GM12878 (cell line): Measurements from ENCODE around the gene GSE1. TPM values are rescaled to one million over a fixed set of nuclear protein-coding genes. Genes with fewer than 3 reads are reported as not detected.

Experiments used
- ATAC-seq: fragments of 200-7000 bp; cut with Tn5 transposase; 3 replicates; pipeline ENCODE4 v1.9.1; 2020; ENCODE audit warnings: mild to moderate bottlenecking, moderate library complexity
- BruUV-seq: library from RNA; stranded (reverse); fragments of 400-500 nt; replicated peaks from 2 replicates; lab custom pipeline; 2021; lab: Mats Ljungman, UMichigan
- CTCF ChIA-PET: fragments of 300-600 bp; sonication (Branson Sonifier 250); formaldehyde crosslinking; extraction: SDS; loops from one replicate; lab custom pipeline; 2021; ENCODE audit warnings: inconsistent platforms; lab: Yijun Ruan, JAX
- POLR2A ChIA-PET: fragments of 350-600 bp; formaldehyde crosslinking; extraction: SDS; loops from one replicate; lab custom pipeline; 2021; ENCODE audit warnings: inconsistent platforms; lab: Charles Lee
- RAD21 ChIA-PET: fragments of 300-600 bp; sonication (Branson Sonifier 250); formaldehyde crosslinking; loops from one replicate; lab custom pipeline; 2023; ENCODE audit warnings: antibody characterized with exemption; ENCODE audit not compliant: unreplicated experiment; lab: Charles Lee
- SMC1A ChIA-PET: fragments of 300-600 bp; sonication (Branson Sonifier 250); formaldehyde crosslinking; loops from one replicate; lab custom pipeline; 2023; ENCODE audit not compliant: unreplicated experiment, uncharacterized antibody; lab: Charles Lee
- DNase-seq: peaks from one replicate; pipeline ENCODE4 v3.0.0-alpha.2; 2011; ENCODE audit warnings: low read depth, low spot score
- FAIRE-seq: peaks from 3 replicates; lab custom pipeline; 2011; peaks lifted over from hg19 to GRCh38; lab: Jason Lieb, UNC
- H2AFZ ChIP-seq: 2 replicates; pipeline ENCODE4 v1.6.0; 2011; ENCODE audit warnings: low read depth, low read length, control low read depth; ENCODE audit not compliant: control insufficient read depth
- H3K27ac ChIP-seq: 2 replicates; pipeline ENCODE4 v1.5.1; 2011; ENCODE audit warnings: control low read depth; ENCODE audit not compliant: control insufficient read depth, insufficient read depth
- H3K27me3 ChIP-seq, 2 experiments: replicated peaks in 1 of 2; 2 replicates each; pipeline versions ENCODE4 v1.6.0 to v1.6.1; 2011; ENCODE audit warnings: low read length in 1 of 2; ENCODE audit not compliant: control insufficient read depth in 2 of 2, insufficient read depth in 2 of 2
- H3K36me3 ChIP-seq, 2 experiments: 2 replicates each; pipeline ENCODE4 v1.5.1; 2011; ENCODE audit warnings: low read length in 1 of 2; ENCODE audit not compliant: control insufficient read depth in 2 of 2, insufficient read depth in 2 of 2
- H3K4me1 ChIP-seq: 2 replicates; pipeline ENCODE4 v1.6.1; 2011; ENCODE audit warnings: mild to moderate bottlenecking, low read length, moderate library complexity, mixed read lengths; ENCODE audit not compliant: control insufficient read depth, insufficient read depth
- H3K4me2 ChIP-seq: 2 replicates; pipeline ENCODE4 v1.6.0; 2011; ENCODE audit warnings: control low read depth; ENCODE audit not compliant: control insufficient read depth, insufficient read depth
- H3K4me3 ChIP-seq: fragments of 200-600 bp; sonication (generic); 2 replicates; pipeline ENCODE4 v1.5.1; 2016
- H3K79me2 ChIP-seq: 2 replicates; pipeline ENCODE4 v1.6.0; 2011; ENCODE audit warnings: low read length; ENCODE audit not compliant: control insufficient read depth, insufficient read depth
- H3K9ac ChIP-seq: 2 replicates; pipeline ENCODE4 v1.8.0; 2011; ENCODE audit warnings: low read length, control low read depth, mixed read lengths; ENCODE audit not compliant: control insufficient read depth, insufficient read depth
- H3K9me3 ChIP-seq: replicated peaks from 3 replicates; pipeline ENCODE4 v1.5.1; 2011; ENCODE audit warnings: mild to moderate bottlenecking, low read length; ENCODE audit not compliant: control insufficient read depth, insufficient read depth
- H4K20me1 ChIP-seq: 2 replicates; pipeline ENCODE4 v1.6.0; 2011; ENCODE audit not compliant: control insufficient read depth, insufficient read depth
- ATF2 ChIP-seq: IDR thresholded peaks from 2 replicates; pipeline ENCODE4 v1.6.1; 2012; ENCODE audit warnings: low read length, inconsistent platforms
- CBX5 ChIP-seq: sonication (generic); IDR thresholded peaks from 2 replicates; pipeline ENCODE4 v1.6.1; 2016; ENCODE audit warnings: low read depth, moderate library complexity, mild to moderate bottlenecking, inconsistent platforms
- CTCF ChIP-seq, 3 experiments: IDR thresholded peaks in 2 of 3; conservative IDR thresholded peaks in 1 of 3; 2 replicates each; pipeline ENCODE4 v1.5.1; 2011; ENCODE audit warnings: low read depth in 3 of 3, low read length in 3 of 3, mild to moderate bottlenecking in 3 of 3, control low read depth in 2 of 3, moderate library complexity in 2 of 3, inconsistent platforms in 1 of 3, mixed read lengths in 1 of 3; ENCODE audit not compliant: control insufficient read depth in 2 of 3, insufficient read depth in 1 of 3; ENCODE audit errors: extremely low read depth in 1 of 3
- FOXM1 ChIP-seq: IDR thresholded peaks from 2 replicates; pipeline ENCODE4 v1.6.1; 2012; ENCODE audit warnings: low read depth, mild to moderate bottlenecking, inconsistent platforms, low read length, moderate library complexity
- GATAD2B ChIP-seq: fragments of 450-650 bp; conservative IDR thresholded peaks from 2 replicates; pipeline ENCODE4 v1.6.1; 2017; ENCODE audit warnings: low read depth, mild to moderate bottlenecking, moderate library complexity
- MEF2A ChIP-seq: IDR thresholded peaks from 2 replicates; pipeline ENCODE4 v1.6.1; 2011; ENCODE audit warnings: low read depth, mild to moderate bottlenecking, low read length, moderate library complexity; ENCODE audit not compliant: insufficient read depth
- NR2C1 ChIP-seq: fragments of 450-650 bp; IDR thresholded peaks from 2 replicates; pipeline ENCODE4 v1.6.1; 2017; ENCODE audit warnings: antibody characterized with exemption, mild to moderate bottlenecking, moderate library complexity
- RELB ChIP-seq: fragments of 450-650 bp; IDR thresholded peaks from 2 replicates; pipeline ENCODE4 v1.6.1; 2017; ENCODE audit warnings: low read depth, mild to moderate bottlenecking, moderate library complexity
- SKIL ChIP-seq: fragments of 450-650 bp; IDR thresholded peaks from 2 replicates; pipeline ENCODE4 v1.6.1; 2017; ENCODE audit warnings: mild to moderate bottlenecking, low read depth, inconsistent platforms; ENCODE audit not compliant: poor library complexity, severe bottlenecking
- SREBF2 ChIP-seq: IDR thresholded peaks from 2 replicates; pipeline ENCODE4 v1.6.1; 2012; ENCODE audit warnings: mild to moderate bottlenecking, low read length
- WGBS: methylation state at CpG from one replicate; pipeline ENCODE4 v1.1.6; 2016; ENCODE audit warnings: low lambda C conversion rate; ENCODE audit not compliant: insufficient replicate concordance, insufficient coverage; ENCODE audit errors: missing lambda C conversion rate; 5-methylcytosine and 5-hydroxymethylcytosine counted together
- in situ Hi-C: fragments of 300-500 bp; cut with MboI; formaldehyde crosslinking; loops from 9 replicates; pipeline ENCODE4 v1.14.3; 2018; ENCODE audit warnings: mixed read lengths
- intact Hi-C: fragments of 100-400 bp; cut with micrococcal nuclease; formaldehyde crosslinking; loops from one replicate; pipeline ENCODE4 v1.14.2; 2022; ENCODE audit not compliant: unreplicated experiment
- polyA plus RNA-seq, 11 experiments: library from polyadenylated mRNA; depleted of rRNA in 4 of 11; unstranded in 6 of 11; stranded (reverse) in 5 of 11; fragments of >200 nt; fragmentation: Nextera tagmentation in 4 of 11; fragmentation: Illumina TruSeq in 1 of 11; extraction: Ambion mirVana in 4 of 11; extraction: Trizol in 1 of 11; gene quantifications; 1 replicate in 1 of 11; 2 replicates in 10 of 11; pipeline versions ENCODE4 v1.2.1 to v1.2.3, GENCODE V29; 2011 to 2016; ENCODE audit warnings: inconsistent platforms in 2 of 11, missing spikeins in 2 of 11, low read depth in 1 of 11
- total RNA-seq, 4 experiments: library from RNA; depleted of rRNA in 3 of 4; stranded (reverse); fragments of >200 nt in 3 of 4; fragmentation: Illumina TruSeq in 1 of 4; extraction: Trizol in 1 of 4; gene quantifications; 2 replicates each; pipeline versions ENCODE4 v1.2.1 to v1.2.3, GENCODE V29; 2013 to 2021

The GSE1 gene
- total and polyA plus RNA-seq, 10 of the 15 experiments (the other 5 are each of a cell fraction or from before 2014, with no cell fraction given), result 4.6 to 58.7 (median 18.2) TPM

GRCh38 chr16:85569039-85569614 lies 44.0 kb upstream of the GSE1 start:
- ATAC-seq, result no peak
- ChIA-PET POLR2A (interaction anchor here (0.6 to 4.5 kb wide), 6 partner anchors 8 to 342 kb away, joined by 4 to 53 read pairs (median 12); partner anchors contain the start of gene GSE1), RAD21 (interaction anchor here (1.0 to 3.6 kb wide), 9 partner anchors 8 to 121 kb away, joined by 3 to 85 read pairs (median 6); partner anchors contain the start of gene GSE1), CTCF (interaction anchor here (1.0 to 3.3 kb wide), 6 partner anchors 10 to 148 kb away, joined by 4 to 47 read pairs (median 10); no protein-coding TSS in a partner anchor), SMC1A (interaction anchor here (1.1 to 6.1 kb wide), 6 partner anchors 8 to 46 kb away, joined by 4 to 73 read pairs (median 10); no protein-coding TSS in a partner anchor)
- peak overlapping the region; percentile 99 for H3K27ac ChIP-seq
- no peaks in the 10 kb centered on the region for H3K27me3 ChIP-seq
- no peak for FAIRE-seq
- no peak for DNase-seq
- intact Hi-C loops (no loop called here), in situ Hi-C loops (loop anchor here (25.0 kb wide), 1 partner anchor 957 kb away; the partner anchor contains the start of gene COTL1)
- H3K9ac ChIP-seq, result peak overlapping the region; percentile 78
- no peak for TF ChIP-seq GATAD2B
- no peak for TF ChIP-seq NR2C1
- no peak for TF ChIP-seq ATF2
- TF ChIP-seq CTCF (IDR thresholded peaks at IDR 0.05 in 2 of 3, conservative IDR thresholded peaks at IDR 0.05 in 1 of 3; ENCODE audit: control insufficient read depth in 2 of 3, extremely low read depth in 1 of 3, insufficient read depth in 1 of 3, low read depth in 3 of 3, low read length in 3 of 3), result no peak
- TF ChIP-seq SREBF2, result no peak
- no peak for TF ChIP-seq SKIL
- TF ChIP-seq MEF2A, result no peak
- TF ChIP-seq CBX5, result no peak
- no peak for TF ChIP-seq RELB
- no peak for TF ChIP-seq FOXM1
- no peak overlapping the region for H2AFZ ChIP-seq
- H3K4me2 ChIP-seq, result peak overlapping the region; percentile 99
- H3K36me3 ChIP-seq, result peaks cover 0 to 8% of the 10 kb centered on the region in 2 experiments; a peak in 3 of 4 replicates
- H4K20me1 ChIP-seq, result peaks cover 3% of the 10 kb centered on the region
- H3K4me1 ChIP-seq, result peaks cover 49% of the 10 kb centered on the region
- peaks cover 73% of the 10 kb centered on the region for H3K79me2 ChIP-seq
- H3K4me3 ChIP-seq, result peak overlapping the region; percentile 58; the same call in 1 of the 2 replicates
- no peaks in the 10 kb centered on the region for H3K9me3 ChIP-seq
- BruUV-seq, result TSS peak; percentile 74
- WGBS, result 74% methylated on average over 11 of the region's 11 CpGs
